HepG2 (cell line): ENCODE data around the gene REPIN1. TPM values are rescaled to one million over a fixed set of nuclear protein-coding genes. Genes with fewer than 3 reads are reported as not detected.

Experiments used
- GLI4 ChIP-seq: sonication (generic); formaldehyde crosslinking; IDR thresholded peaks from 2 replicates; pipeline ENCODE4 v1.5.1; 2020; ENCODE audit warnings: missing genetic modification reagents, mild to moderate bottlenecking, moderate library complexity, borderline replicate concordance
- HNRNPLL ChIP-seq: fragments of 200-400 bp; formaldehyde crosslinking; IDR thresholded peaks from 2 replicates; pipeline ENCODE4 v1.6.1; 2017; ENCODE audit warnings: mild to moderate bottlenecking, low read depth, low read length; ENCODE audit not compliant: poor library complexity, severe bottlenecking
- KDM4B ChIP-seq: sonication (generic); formaldehyde crosslinking; IDR thresholded peaks from 2 replicates; pipeline ENCODE4 v1.4.0; 2020; ENCODE audit warnings: missing genetic modification reagents
- MTF1 ChIP-seq: sonication (generic); formaldehyde crosslinking; IDR thresholded peaks from 2 replicates; pipeline ENCODE4 v1.5.0; 2020; ENCODE audit warnings: missing genetic modification reagents
- NFYC ChIP-seq: IDR thresholded peaks from 2 replicates; pipeline ENCODE4 v1.6.1; 2016; ENCODE audit warnings: missing genetic modification reagents, missing compliant biosample characterization
- NR0B2 ChIP-seq: sonication (generic); formaldehyde crosslinking; IDR thresholded peaks from 2 replicates; pipeline ENCODE4 v1.4.0; 2020; ENCODE audit warnings: mild to moderate bottlenecking, missing genetic modification reagents
- NR3C1 ChIP-seq: sonication (generic); formaldehyde crosslinking; IDR thresholded peaks from 2 replicates; pipeline ENCODE4 v1.4.0; 2020; ENCODE audit warnings: missing genetic modification reagents
- PLRG1 ChIP-seq: fragments of 450-650 bp; conservative IDR thresholded peaks from 2 replicates; pipeline ENCODE4 v1.6.1; 2016
- RNF219 ChIP-seq: sonication (generic); formaldehyde crosslinking; IDR thresholded peaks from 2 replicates; pipeline ENCODE4 v1.5.0; 2020; ENCODE audit warnings: mild to moderate bottlenecking, missing genetic modification reagents
- ZFP37 ChIP-seq: sonication (generic); formaldehyde crosslinking; IDR thresholded peaks from 2 replicates; pipeline ENCODE4 v1.4.0; 2020; ENCODE audit warnings: missing genetic modification reagents, borderline replicate concordance
- ZNF274 ChIP-seq: sonication (generic); formaldehyde crosslinking; IDR thresholded peaks from 2 replicates; pipeline ENCODE4 v1.5.1; 2020; ENCODE audit warnings: mild to moderate bottlenecking, missing genetic modification reagents
- ZNF431 ChIP-seq: sonication (generic); formaldehyde crosslinking; IDR thresholded peaks from 2 replicates; pipeline ENCODE4 v1.9.0; 2022; ENCODE audit warnings: missing genetic modification reagents, low read depth, mild to moderate bottlenecking, borderline replicate concordance
- ZNF484 ChIP-seq: sonication (generic); formaldehyde crosslinking; IDR thresholded peaks from 2 replicates; pipeline ENCODE4 v1.5.1; 2020; ENCODE audit warnings: mild to moderate bottlenecking, low read depth, missing genetic modification reagents, borderline replicate concordance
- ZNF550 ChIP-seq: sonication (generic); formaldehyde crosslinking; IDR thresholded peaks from 2 replicates; pipeline ENCODE4 v1.4.0; 2020; ENCODE audit warnings: mild to moderate bottlenecking, missing genetic modification reagents, borderline replicate concordance
- ZNF773 ChIP-seq: sonication (generic); formaldehyde crosslinking; IDR thresholded peaks from 2 replicates; pipeline ENCODE4 v1.4.0; 2020; ENCODE audit warnings: missing genetic modification reagents, borderline replicate concordance
- polyA plus RNA-seq, 8 experiments: library from polyadenylated mRNA; depleted of rRNA in 3 of 8; stranded (reverse) in 7 of 8; unstranded in 1 of 8; fragments of >200 nt; fragmentation: Illumina TruSeq in 4 of 8; extraction: Trizol in 4 of 8; gene quantifications; 2 replicates each; pipeline versions ENCODE4 v1.2.1 to v1.2.3, GENCODE V29; 2011 to 2016; ENCODE audit warnings: low read depth in 4 of 8, missing spikeins in 1 of 8, mixed read lengths in 1 of 8; ENCODE audit not compliant: insufficient read depth in 1 of 8
- total RNA-seq, 5 experiments: library from RNA; depleted of rRNA; stranded (reverse); fragments of >200 nt; fragmentation: Illumina TruSeq; extraction: Trizol; gene quantifications; 2 replicates each; pipeline ENCODE4 v1.2.3, GENCODE V29; 2016; ENCODE audit warnings: low read depth in 1 of 5
- TF ChIP-seq, protein P1 (sequence below): sonication (generic); formaldehyde crosslinking; IDR thresholded peaks from 2 replicates; pipeline ENCODE4 v1.5.1; 2020; ENCODE audit warnings: mild to moderate bottlenecking, missing genetic modification reagents, borderline replicate concordance
- TF ChIP-seq, protein P2 (sequence below): sonication (generic); formaldehyde crosslinking; IDR thresholded peaks from 2 replicates; pipeline ENCODE4 v1.4.0; 2020; ENCODE audit warnings: missing genetic modification reagents
- TF ChIP-seq, protein P3 (sequence below): sonication (generic); formaldehyde crosslinking; IDR thresholded peaks from 2 replicates; pipeline ENCODE4 v1.5.0; 2020; ENCODE audit warnings: mild to moderate bottlenecking, missing genetic modification reagents
- TF ChIP-seq, protein P4 (sequence below): sonication (generic); formaldehyde crosslinking; IDR thresholded peaks from 2 replicates; pipeline ENCODE4 v1.8.1; 2023; ENCODE audit warnings: missing genetic modification reagents, mild to moderate bottlenecking, borderline replicate concordance
- TF ChIP-seq, protein P5 (sequence below): sonication (generic); formaldehyde crosslinking; IDR thresholded peaks from 2 replicates; pipeline ENCODE4 v1.4.0; 2020; ENCODE audit warnings: missing genetic modification reagents; ENCODE audit errors: not compliant biosample characterization

The REPIN1 gene
- total and polyA plus RNA-seq, 2 of the 13 experiments (the other 11 are each of a cell fraction or from before 2014, with no cell fraction given), result 69.9 to 108 TPM

GRCh38 chr7:150322833-150323681, 45.6 kb upstream of the REPIN1 start, which contains the start of the genes ACTR3C and LRRC61 (continued):
- TF ChIP-seq, protein P1, sequence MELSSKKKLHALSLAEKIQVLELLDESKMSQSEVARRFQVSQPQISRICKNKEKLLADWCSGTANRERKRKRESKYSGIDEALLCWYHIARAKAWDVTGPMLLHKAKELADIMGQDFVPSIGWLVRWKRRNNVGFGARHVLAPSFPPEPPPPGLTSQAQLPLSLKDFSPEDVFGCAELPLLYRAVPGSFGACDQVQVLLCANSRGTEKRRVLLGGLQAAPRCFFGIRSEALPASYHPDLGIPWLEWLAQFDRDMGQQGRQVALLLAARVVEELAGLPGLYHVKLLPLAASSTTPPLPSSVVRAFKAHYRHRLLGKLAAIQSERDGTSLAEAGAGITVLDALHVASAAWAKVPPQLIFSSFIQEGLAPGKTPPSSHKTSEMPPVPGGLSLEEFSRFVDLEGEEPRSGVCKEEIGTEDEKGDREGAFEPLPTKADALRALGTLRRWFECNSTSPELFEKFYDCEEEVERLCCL (CRISPR knock-in tag), result no peak
- TF ChIP-seq GLI4 (0 out of 2 replicates have a peak, but pooled peaks have one; percentile 20), PLRG1 (no peak), ZNF484 (0 out of 2 replicates have a peak, but pooled peaks have one; percentile 59), NR3C1 (CRISPR knock-in tag) (no peak), ZNF274 (CRISPR knock-in tag) (peak; percentile 95), NFYC (CRISPR knock-in tag) (no peak), ZNF773 (CRISPR knock-in tag) (peak; percentile 51; the same call in 1 of the 2 replicates), ZNF550 (CRISPR knock-in tag) (0 out of 2 replicates have a peak, but pooled peaks have one; percentile 35), KDM4B (CRISPR knock-in tag) (0 out of 2 replicates have a peak, but pooled peaks have one; percentile 22), ZNF431 (peak; percentile 67), ZFP37 (CRISPR knock-in tag) (no peak; the same call in 1 of the 2 replicates), NR0B2 (CRISPR knock-in tag) (peak; percentile 91), MTF1 (CRISPR knock-in tag) (peak; percentile 62; the same call in 1 of the 2 replicates), HNRNPLL (peak; percentile 87), RNF219 (CRISPR knock-in tag) (peak; percentile 69; the same call in 1 of the 2 replicates)
- TF ChIP-seq, protein P2, sequence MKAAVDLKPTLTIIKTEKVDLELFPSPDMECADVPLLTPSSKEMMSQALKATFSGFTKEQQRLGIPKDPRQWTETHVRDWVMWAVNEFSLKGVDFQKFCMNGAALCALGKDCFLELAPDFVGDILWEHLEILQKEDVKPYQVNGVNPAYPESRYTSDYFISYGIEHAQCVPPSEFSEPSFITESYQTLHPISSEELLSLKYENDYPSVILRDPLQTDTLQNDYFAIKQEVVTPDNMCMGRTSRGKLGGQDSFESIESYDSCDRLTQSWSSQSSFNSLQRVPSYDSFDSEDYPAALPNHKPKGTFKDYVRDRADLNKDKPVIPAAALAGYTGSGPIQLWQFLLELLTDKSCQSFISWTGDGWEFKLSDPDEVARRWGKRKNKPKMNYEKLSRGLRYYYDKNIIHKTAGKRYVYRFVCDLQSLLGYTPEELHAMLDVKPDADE (CRISPR knock-in tag), result no peak; the same call in 1 of the 2 replicates
- TF ChIP-seq, protein P3, sequence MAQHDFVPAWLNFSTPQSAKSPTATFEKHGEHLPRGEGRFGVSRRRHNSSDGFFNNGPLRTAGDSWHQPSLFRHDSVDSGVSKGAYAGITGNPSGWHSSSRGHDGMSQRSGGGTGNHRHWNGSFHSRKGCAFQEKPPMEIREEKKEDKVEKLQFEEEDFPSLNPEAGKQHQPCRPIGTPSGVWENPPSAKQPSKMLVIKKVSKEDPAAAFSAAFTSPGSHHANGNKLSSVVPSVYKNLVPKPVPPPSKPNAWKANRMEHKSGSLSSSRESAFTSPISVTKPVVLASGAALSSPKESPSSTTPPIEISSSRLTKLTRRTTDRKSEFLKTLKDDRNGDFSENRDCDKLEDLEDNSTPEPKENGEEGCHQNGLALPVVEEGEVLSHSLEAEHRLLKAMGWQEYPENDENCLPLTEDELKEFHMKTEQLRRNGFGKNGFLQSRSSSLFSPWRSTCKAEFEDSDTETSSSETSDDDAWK (CRISPR knock-in tag), result no peak
- TF ChIP-seq, protein P4, sequence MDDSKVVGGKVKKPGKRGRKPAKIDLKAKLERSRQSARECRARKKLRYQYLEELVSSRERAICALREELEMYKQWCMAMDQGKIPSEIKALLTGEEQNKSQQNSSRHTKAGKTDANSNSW (CRISPR knock-in tag), result peak; percentile 75; the same call in 1 of the 2 replicates
- TF ChIP-seq, protein P5, sequence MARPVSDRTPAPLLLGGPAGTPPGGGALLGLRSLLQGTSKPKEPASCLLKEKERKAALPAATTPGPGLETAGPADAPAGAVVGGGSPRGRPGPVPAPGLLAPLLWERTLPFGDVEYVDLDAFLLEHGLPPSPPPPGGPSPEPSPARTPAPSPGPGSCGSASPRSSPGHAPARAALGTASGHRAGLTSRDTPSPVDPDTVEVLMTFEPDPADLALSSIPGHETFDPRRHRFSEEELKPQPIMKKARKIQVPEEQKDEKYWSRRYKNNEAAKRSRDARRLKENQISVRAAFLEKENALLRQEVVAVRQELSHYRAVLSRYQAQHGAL (CRISPR knock-in tag), result no peak
